GM23248 (cell line): Measurements from ENCODE around the gene INTS2. TPM values are rescaled to one million over a fixed set of nuclear protein-coding genes. Genes with fewer than 3 reads are reported as not detected.
"Not testable (repeated sequence)": the region's sequence is repeated elsewhere in the genome, so short reads cannot be mapped to it uniquely, and the experiment has no call there.

ENCODE experiments used
- DNase-seq: peaks from one replicate; pipeline ENCODE4 v3.0.0-alpha.2; 2015
- H2AFZ ChIP-seq: fragments of 200-600 bp; sonication (generic); 2 replicates; pipeline ENCODE4 v1.6.1; 2016; ENCODE audit warnings: antibody characterized with exemption
- H3F3A ChIP-seq: fragments of 200-600 bp; sonication (generic); 2 replicates; pipeline ENCODE4 v1.6.1; 2016; ENCODE audit warnings: mild to moderate bottlenecking, antibody characterized with exemption, mixed run types; ENCODE audit not compliant: insufficient read depth
- H3K27ac ChIP-seq: fragments of 200-600 bp; sonication (generic); 2 replicates; pipeline ENCODE4 v1.5.1; 2016; ENCODE audit warnings: mild to moderate bottlenecking
- H3K27me3 ChIP-seq: fragments of 200-600 bp; sonication (generic); replicated peaks from 2 replicates; pipeline ENCODE4 v1.6.1; 2016; ENCODE audit warnings: mild to moderate bottlenecking; ENCODE audit not compliant: insufficient read depth
- H3K36me3 ChIP-seq: fragments of 200-600 bp; sonication (generic); 2 replicates; pipeline ENCODE4 v1.6.1; 2016; ENCODE audit warnings: low read depth, mild to moderate bottlenecking
- H3K4me1 ChIP-seq: fragments of 200-600 bp; sonication (generic); 2 replicates; pipeline ENCODE4 v1.6.1; 2016; ENCODE audit warnings: mild to moderate bottlenecking; ENCODE audit not compliant: insufficient read depth
- H3K4me2 ChIP-seq: fragments of 200-600 bp; sonication (generic); one replicate; pipeline ENCODE4 v1.6.1; 2016; ENCODE audit warnings: mild to moderate bottlenecking; ENCODE audit not compliant: unreplicated experiment
- H3K4me3 ChIP-seq: fragments of 200-600 bp; sonication (generic); 2 replicates; pipeline ENCODE4 v1.5.1; 2016; ENCODE audit warnings: mild to moderate bottlenecking
- H3K79me2 ChIP-seq: fragments of 200-600 bp; sonication (generic); 2 replicates; pipeline ENCODE4 v1.6.1; 2016; ENCODE audit warnings: mild to moderate bottlenecking; ENCODE audit not compliant: insufficient read depth
- H3K9ac ChIP-seq: fragments of 200-600 bp; sonication (generic); 2 replicates; pipeline ENCODE4 v1.6.1; 2016; ENCODE audit warnings: mild to moderate bottlenecking
- H3K9me2 ChIP-seq: fragments of 200-600 bp; sonication (generic); 2 replicates; pipeline ENCODE4 v1.6.1; 2016; ENCODE audit warnings: mixed run types, mild to moderate bottlenecking, moderate library complexity; ENCODE audit not compliant: insufficient read depth
- H3K9me3 ChIP-seq: fragments of 200-600 bp; sonication (generic); one replicate; pipeline ENCODE4 v1.6.1; 2017; ENCODE audit warnings: low read depth
- H4K20me1 ChIP-seq: fragments of 200-600 bp; sonication (generic); 2 replicates; pipeline ENCODE4 v1.6.0; 2016; ENCODE audit not compliant: insufficient read depth
- EZH2 ChIP-seq: fragments of 200-600 bp; sonication (generic); IDR thresholded peaks from 2 replicates; pipeline ENCODE4 v1.6.1; 2018; ENCODE audit warnings: antibody characterized with exemption, mild to moderate bottlenecking; ENCODE audit not compliant: insufficient read depth, poor library complexity, severe bottlenecking
- EZH2phosphoT487 ChIP-seq: fragments of 200-600 bp; sonication (generic); IDR thresholded peaks from 2 replicates; pipeline ENCODE4 v1.6.1; 2018; ENCODE audit warnings: antibody characterized with exemption, moderate library complexity, mild to moderate bottlenecking, low read depth; ENCODE audit not compliant: insufficient read depth
- WGBS, 2 experiments: methylation state at CpG; one replicate each; pipeline ENCODE4 v1.1.6; 2015 to 2017; ENCODE audit warnings: low lambda C conversion rate in 2 of 2, low coverage in 1 of 2; ENCODE audit errors: missing lambda C conversion rate in 2 of 2; 5-methylcytosine and 5-hydroxymethylcytosine counted together
- in situ Hi-C: fragments of 300-500 bp; cut with MboI; formaldehyde crosslinking; loops from 2 replicates; pipeline ENCODE4 v1.15.0; 2020
- polyA plus RNA-seq: library from polyadenylated mRNA; unstranded; fragments of >200 nt; fragmentation: Nextera tagmentation; extraction: Ambion mirVana; gene quantifications from 2 replicates; pipeline ENCODE4 v1.2.1, GENCODE V29; 2016
- total RNA-seq: library from RNA; depleted of rRNA; stranded (reverse); fragments of >200 nt; shearing (Covaris generic); gene quantifications from 2 replicates; pipeline ENCODE4 v1.2.3, GENCODE V29; 2014

The INTS2 gene
- total and polyA plus RNA-seq, 2 experiments from 2014 or later: 3.2 to 7.8 TPM

GRCh38 chr17:61895391-61895790 is 32.4 kb downstream of the INTS2 start:
- no peaks in the 10 kb centered on the region for H3K9me2 ChIP-seq
- H3K36me3 ChIP-seq: peaks cover 7% of the 10 kb centered on the region; the same call in 1 of the 2 replicates
- H3K27me3 ChIP-seq: no peaks in the 10 kb centered on the region
- no peaks in the 10 kb centered on the region for H4K20me1 ChIP-seq
- H2AFZ ChIP-seq: no peak overlapping the region
- TF ChIP-seq EZH2 (no peak), EZH2phosphoT487 (no peak)
- WGBS, 2 experiments: 26 to 38% methylated on average over 2 of the region's 2 CpGs
- no peak overlapping the region for H3K4me2 ChIP-seq
- H3K9me3 ChIP-seq: no peaks in the 10 kb centered on the region
- no peak overlapping the region for H3K27ac ChIP-seq
- no peaks in the 10 kb centered on the region for H3K79me2 ChIP-seq
- no peak for DNase-seq
- in situ Hi-C loops: no loop called here
- H3K9ac ChIP-seq: no peak overlapping the region
- no peaks in the 10 kb centered on the region for H3F3A ChIP-seq
- no peaks in the 10 kb centered on the region for H3K4me1 ChIP-seq
- no peak overlapping the region for H3K4me3 ChIP-seq

- H3K27ac ChIP-seq, H3K4me2 ChIP-seq, H3K27me3 ChIP-seq, H3K4me1 ChIP-seq, H2AFZ ChIP-seq, DNase-seq, H3K4me3 ChIP-seq, H3K9me2 ChIP-seq, H3K79me2 ChIP-seq, H3K9me3 ChIP-seq, H3K9ac ChIP-seq, H4K20me1 ChIP-seq, H3F3A ChIP-seq, in situ Hi-C loops: not testable (repeated sequence)
- 90 to 92% methylated on average over 5 of the region's 5 CpGs for WGBS, 2 experiments
- H3K36me3 ChIP-seq: peaks cover 16% of the 10 kb centered on the region; the same call in 1 of the 2 replicates
Measured at GRCh38 chr17:61894310-61894709, 33.5 kb downstream of the INTS2 start.

GRCh38 chr17:61887733-61888132 is 40.0 kb downstream of the INTS2 start:
- H3K9ac ChIP-seq, H3K4me3 ChIP-seq, H3K27ac ChIP-seq, H3K4me2 ChIP-seq, H3K9me3 ChIP-seq, H2AFZ ChIP-seq, H3K4me1 ChIP-seq, H3F3A ChIP-seq, H4K20me1 ChIP-seq, H3K9me2 ChIP-seq, H3K79me2 ChIP-seq, in situ Hi-C loops, H3K27me3 ChIP-seq, DNase-seq: not testable (repeated sequence)
- H3K36me3 ChIP-seq: peaks cover 13% of the 10 kb centered on the region; the same call in 1 of the 2 replicates
- WGBS, 2 experiments: 94 to 95% methylated on average over 6 of the region's 6 CpGs

GRCh38 chr17:61885865-61886264 is 41.9 kb downstream of the INTS2 start:
- peak; percentile 48 for DNase-seq
- H3K4me1 ChIP-seq, H3K4me3 ChIP-seq, H3F3A ChIP-seq, H3K9me3 ChIP-seq, in situ Hi-C loops, H3K27ac ChIP-seq, H3K79me2 ChIP-seq, H2AFZ ChIP-seq, H3K9ac ChIP-seq, H3K4me2 ChIP-seq, H3K9me2 ChIP-seq, H4K20me1 ChIP-seq, H3K27me3 ChIP-seq: not testable (repeated sequence)
- WGBS, 2 experiments: 97 to 98% methylated on average over 8 of the region's 8 CpGs
- peaks cover 11% of the 10 kb centered on the region; the same call in 1 of the 2 replicates for H3K36me3 ChIP-seq

GRCh38 chr17:61884864-61885263 is 42.9 kb downstream of the INTS2 start:
- Histone ChIP-seq H3F3A (no peaks in the 10 kb centered on the region), H3K4me1 (no peaks in the 10 kb centered on the region), H2AFZ (no peak overlapping the region), H4K20me1 (no peaks in the 10 kb centered on the region), H3K79me2 (no peaks in the 10 kb centered on the region), H3K9me2 (no peaks in the 10 kb centered on the region), H3K4me2 (no peak overlapping the region), H3K9ac (no peak overlapping the region), H3K27me3 (no peaks in the 10 kb centered on the region), H3K27ac (no peak overlapping the region), H3K4me3 (no peak overlapping the region), H3K9me3 (no peaks in the 10 kb centered on the region), H3K36me3 (peaks cover 8% of the 10 kb centered on the region; the same call in 1 of the 2 replicates)
- no peak for TF ChIP-seq EZH2phosphoT487
- no peak for TF ChIP-seq EZH2
- DNase-seq: no peak
- in situ Hi-C loops: no loop called here
- WGBS, 2 experiments: 97% methylated on average over 3 of the region's 3 CpGs
